Stimulated activated naive CD4-positive, alpha-beta T cell treated with Interleukin-2 at 50 U/mL for 16 hours (primary cell): ENCODE data around the gene SBK2.
"Not testable (repeated sequence)": the region's sequence is repeated elsewhere in the genome, so short reads cannot be mapped to it uniquely, and the experiment has no call there.

Experiments used
- DNase-seq: peaks from one replicate; lab custom pipeline; 2025; lab: John Stamatoyannopoulos, UW

Gene SBK2

GRCh38 chr19:55535965-55536350 is 975 bp downstream of the SBK2 start:
- no peak for DNase-seq

- no peak for DNase-seq
Measured at GRCh38 chr19:55535173-55535964, 1.6 kb downstream of the SBK2 start.

GRCh38 chr19:55534280-55534679 is 2.7 kb downstream of the SBK2 start:
- not testable (repeated sequence) for DNase-seq

GRCh38 chr19:55530996-55531395 is 5.9 kb downstream of the SBK2 start:
- no peak for DNase-seq

GRCh38 chr19:55529636-55530234 is 7.2 kb downstream of the SBK2 start:
- no peak for DNase-seq

GRCh38 chr19:55528030-55528803 is 8.7 kb downstream of the SBK2 start:
- DNase-seq: no peak

GRCh38 chr19:55527197-55528029 is 9.5 kb downstream of the SBK2 start:
- DNase-seq: no peak

- DNase-seq: no peak
Measured at GRCh38 chr19:55526216-55527196, 10.4 kb downstream of the SBK2 start.

- no peak for DNase-seq
Measured at GRCh38 chr19:55525289-55526101, 11.4 kb downstream of the SBK2 start.

- DNase-seq: no peak
Measured at GRCh38 chr19:55520691-55521292, 16.1 kb downstream of the SBK2 start.

- DNase-seq: no peak
Measured at GRCh38 chr19:55519451-55520311, 17.3 kb downstream of the SBK2 start.

GRCh38 chr19:55516878-55517620 is 19.9 kb downstream of the SBK2 start:
- peak; percentile 83 for DNase-seq

GRCh38 chr19:55508120-55508519 is 28.8 kb downstream of the SBK2 start:
- DNase-seq: no peak

GRCh38 chr19:55504981-55505380 is 32.0 kb downstream of the SBK2 start:
- DNase-seq: no peak

GRCh38 chr19:55504252-55504603 is 32.7 kb downstream of the SBK2 start:
- DNase-seq: no peak

GRCh38 chr19:55503502-55504251 is 33.3 kb downstream of the SBK2 start:
- peak; percentile 87 for DNase-seq

- DNase-seq: no peak
Measured at GRCh38 chr19:55503157-55503501, 33.8 kb downstream of the SBK2 start.
